Lower leg skin (tissue), 3 donors: ENCODE measurements around the gene TMEM109.

ENCODE experiments used
- CTCF ChIP-seq, 3 donors: fragments of 450-650 bp; IDR thresholded peaks; one replicate each; pipeline ENCODE4 v1.5.1; 2016; ENCODE audit warnings: antibody characterized with exemption in 3 of 3, mild to moderate bottlenecking in 3 of 3, moderate library complexity in 2 of 3
- POLR2A ChIP-seq, 2 donors: fragments of 450-650 bp; IDR thresholded peaks; one replicate each; pipeline ENCODE4 v1.6.1; 2016 to 2017; ENCODE audit warnings: antibody characterized with exemption in 2 of 2, mild to moderate bottlenecking in 1 of 2, moderate library complexity in 1 of 2

- no peak for TF ChIP-seq POLR2A (IDR thresholded peaks at IDR 0.05)
- no peak for TF ChIP-seq CTCF (IDR thresholded peaks at IDR 0.05)
Observed at GRCh38 chr11:60917267-60917666, 3.3 kb downstream of the TMEM109 start.
